Omental fat pad (tissue), 4 donors: ENCODE results near the gene MANEAL. TPM values are rescaled to one million over a fixed set of nuclear protein-coding genes. Genes with fewer than 3 reads are reported as not detected.

ENCODE experiments used
- ATAC-seq: fragments of 150-250 bp; one replicate; pipeline ENCODE4 v1.9.1; 2016; ENCODE audit warnings: mild to moderate bottlenecking, moderate library complexity; ENCODE audit not compliant: low FRiP score
- DNase-seq: peaks from one replicate; pipeline ENCODE4 v3.0.0-alpha.2; 2019; ENCODE audit warnings: low spot score
- total RNA-seq, 4 donors: library from RNA; depleted of rRNA; stranded (reverse); fragments of >200 nt; gene quantifications; one replicate each; pipeline ENCODE4 v1.1.0, GENCODE V29; 2016
- TF ChIP-seq, protein P1 (sequence below), 3 donors: fragments of 450-650 bp; IDR thresholded peaks; one replicate each; pipeline ENCODE4 v1.5.1; 2016 to 2017; ENCODE audit warnings: antibody characterized with exemption in 3 of 3, mild to moderate bottlenecking in 3 of 3, moderate library complexity in 2 of 3

MANEAL gene
- total RNA-seq, 4 donors from 2014 or later = 0.79 to 1.4 (median 1.1) TPM

- DNase-seq (no peak), ATAC-seq (no peak)
- TF ChIP-seq, protein P1, sequence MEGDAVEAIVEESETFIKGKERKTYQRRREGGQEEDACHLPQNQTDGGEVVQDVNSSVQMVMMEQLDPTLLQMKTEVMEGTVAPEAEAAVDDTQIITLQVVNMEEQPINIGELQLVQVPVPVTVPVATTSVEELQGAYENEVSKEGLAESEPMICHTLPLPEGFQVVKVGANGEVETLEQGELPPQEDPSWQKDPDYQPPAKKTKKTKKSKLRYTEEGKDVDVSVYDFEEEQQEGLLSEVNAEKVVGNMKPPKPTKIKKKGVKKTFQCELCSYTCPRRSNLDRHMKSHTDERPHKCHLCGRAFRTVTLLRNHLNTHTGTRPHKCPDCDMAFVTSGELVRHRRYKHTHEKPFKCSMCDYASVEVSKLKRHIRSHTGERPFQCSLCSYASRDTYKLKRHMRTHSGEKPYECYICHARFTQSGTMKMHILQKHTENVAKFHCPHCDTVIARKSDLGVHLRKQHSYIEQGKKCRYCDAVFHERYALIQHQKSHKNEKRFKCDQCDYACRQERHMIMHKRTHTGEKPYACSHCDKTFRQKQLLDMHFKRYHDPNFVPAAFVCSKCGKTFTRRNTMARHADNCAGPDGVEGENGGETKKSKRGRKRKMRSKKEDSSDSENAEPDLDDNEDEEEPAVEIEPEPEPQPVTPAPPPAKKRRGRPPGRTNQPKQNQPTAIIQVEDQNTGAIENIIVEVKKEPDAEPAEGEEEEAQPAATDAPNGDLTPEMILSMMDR (IDR thresholded peaks at IDR 0.05) = no peak
These were observed 40.0 kb upstream of the MANEAL start for GRCh38 chr1:37753473-37754321.

DNA sequence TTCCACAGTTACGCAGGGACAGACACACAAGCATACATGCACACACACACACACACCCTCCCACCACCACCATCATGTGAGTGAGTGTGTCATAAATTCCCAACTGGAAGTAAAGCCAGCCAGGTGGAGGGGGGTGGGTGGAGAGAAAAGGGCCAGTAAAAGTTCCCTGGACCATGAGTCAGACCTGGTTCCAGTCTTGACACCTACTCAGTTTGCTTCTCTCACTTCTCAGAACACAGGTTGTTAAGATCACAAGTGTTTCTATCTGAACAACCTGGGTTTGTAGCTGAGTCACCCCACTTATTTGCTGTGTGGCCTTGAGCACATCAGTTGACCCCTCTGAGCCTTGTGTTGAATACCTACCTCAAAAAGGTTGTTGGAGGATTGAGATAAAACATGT is 38.4 kb upstream of the MANEAL start:
- ATAC-seq (no peak), DNase-seq (no peak)
- TF ChIP-seq, protein P1 (IDR thresholded peaks at IDR 0.05) = no peak

DNA sequence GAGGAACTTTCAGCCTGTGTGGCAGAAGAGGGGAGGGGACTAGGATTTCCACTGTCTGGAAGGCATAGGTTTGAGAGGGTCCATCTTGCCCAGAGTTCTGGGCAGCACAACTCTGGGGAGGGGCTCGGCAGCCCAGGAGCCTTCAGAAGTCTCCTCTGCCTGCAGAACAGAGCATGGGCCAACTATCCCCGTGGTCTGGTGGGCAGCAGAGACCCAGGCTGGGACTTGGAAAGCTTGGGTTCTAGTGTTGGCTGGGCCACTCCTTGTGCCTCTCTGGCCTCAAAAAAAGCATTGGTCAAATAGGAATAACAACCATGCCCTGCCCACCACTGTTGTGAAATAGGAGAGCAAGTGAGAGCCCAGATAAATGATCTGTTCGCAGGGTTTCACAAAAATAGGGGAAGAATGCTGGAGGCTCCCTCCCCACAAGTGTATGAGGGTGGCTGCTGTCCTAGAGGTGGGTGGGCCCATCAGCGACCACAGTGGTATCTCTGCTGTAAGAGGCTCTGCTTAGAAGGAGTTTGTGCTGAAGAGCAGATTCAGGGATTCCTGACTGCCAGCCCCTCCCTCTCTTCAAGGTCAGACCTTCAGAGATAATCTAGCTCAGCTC is 37.6 kb upstream of the MANEAL start:
- TF ChIP-seq, protein P1 (IDR thresholded peaks at IDR 0.05) = no peak
- ATAC-seq = no peak
- no peak for DNase-seq

DNA sequence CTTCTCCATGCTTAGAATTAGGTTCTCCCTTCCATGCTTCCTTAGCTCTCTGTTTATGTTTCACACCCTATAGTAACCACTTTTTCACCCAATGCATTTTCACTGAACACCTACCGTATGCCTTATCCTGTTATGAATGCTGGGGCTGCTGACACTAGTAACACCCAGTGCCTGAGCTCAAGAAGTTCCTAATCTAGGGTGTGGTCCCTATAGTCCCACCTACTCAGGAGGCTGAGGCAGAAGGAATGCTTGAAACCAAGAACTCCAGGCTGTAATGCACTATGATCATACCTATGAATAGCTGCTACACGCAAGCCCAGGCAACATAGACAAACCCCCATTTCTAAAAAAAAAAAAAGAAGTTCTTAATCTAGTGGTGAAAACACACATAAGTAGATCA is 34.2 kb upstream of the MANEAL start:
- no peak for DNase-seq
- ATAC-seq = no peak
- TF ChIP-seq, protein P1 (IDR thresholded peaks at IDR 0.05) = no peak

- TF ChIP-seq, protein P1 (IDR thresholded peaks at IDR 0.05) = no peak
- DNase-seq (no peak), ATAC-seq (peak; percentile 5)
These were observed 32.1 kb upstream of the MANEAL start for GRCh38 chr1:37761416-37762095.

- TF ChIP-seq, protein P1 (IDR thresholded peaks at IDR 0.05) = no peak
- DNase-seq (no peak), ATAC-seq (no peak)
These were observed 31.1 kb upstream of the MANEAL start for GRCh38 chr1:37762516-37762915.
